Smooth muscle cell (in vitro differentiated cells): ENCODE data around the gene SUPT20HL2. TPM values are rescaled to one million over a fixed set of nuclear protein-coding genes. Genes with fewer than 3 reads are reported as not detected.

ENCODE experiments used
- polyA plus RNA-seq: library from polyadenylated mRNA; unstranded; fragments of >200 nt; fragmentation: Nextera tagmentation; extraction: Ambion mirVana; gene quantifications from 2 replicates; pipeline ENCODE4 v1.2.1, GENCODE V29; 2016
- total RNA-seq: library from RNA; depleted of rRNA; stranded (reverse); fragments of >200 nt; gene quantifications from 2 replicates; pipeline ENCODE4 v1.2.3, GENCODE V29; 2014

The SUPT20HL2 gene
- total and polyA plus RNA-seq, 2 experiments from 2014 or later: 0.45 TPM; not detected in 1

Other genes with a start within 250 kb of the SUPT20HL2 start
- gene ZFX, start 164.3 kb downstream of the SUPT20HL2 start, total RNA-seq: 52.9 and 128 TPM in 2 replicates
- 17.1 and 31.5 TPM in 2 replicates for gene ZFX, start 164.3 kb downstream of the SUPT20HL2 start, polyA plus RNA-seq
- gene SUPT20HL1, start 46.6 kb upstream of the SUPT20HL2 start, total RNA-seq: not detected in 2 replicates
- gene SUPT20HL1, start 46.6 kb upstream of the SUPT20HL2 start, polyA plus RNA-seq: not detected in 2 replicates
- gene PDK3, start 151.2 kb upstream of the SUPT20HL2 start, total RNA-seq: 30.7 and 48.2 TPM in 2 replicates
- 23.1 and 27.1 TPM in 2 replicates for gene PDK3, start 151.2 kb upstream of the SUPT20HL2 start, polyA plus RNA-seq